Keratinocyte (primary cell): ENCODE measurements around the gene NOM1. TPM values are rescaled to one million over a fixed set of nuclear protein-coding genes. Genes with fewer than 3 reads are reported as not detected.

Source experiments
- DNase-seq: peaks from one replicate; pipeline ENCODE4 v3.0.0-alpha.2; 2011; ENCODE audit warnings: low read depth, missing footprints, low spot score
- FAIRE-seq: peaks from 2 replicates; lab custom pipeline; 2011; peaks lifted over from hg19 to GRCh38; lab: Jason Lieb, UNC
- H2AFZ ChIP-seq: 2 replicates; pipeline ENCODE4 v1.6.0; 2012; ENCODE audit warnings: low read length, control low read depth, inconsistent platforms; ENCODE audit not compliant: control insufficient read depth
- H3K27ac ChIP-seq: 2 replicates; pipeline ENCODE4 v1.5.1; 2011; ENCODE audit warnings: low read length; ENCODE audit not compliant: control insufficient read depth, insufficient read depth
- H3K27me3 ChIP-seq: 3 replicates; pipeline ENCODE4 v1.6.0; 2011; ENCODE audit warnings: low read length; ENCODE audit not compliant: control insufficient read depth, insufficient read depth; ENCODE audit errors: extremely low read depth
- H3K36me3 ChIP-seq, 2 experiments: 2 replicates in 1 of 2; 3 replicates in 1 of 2; pipeline ENCODE4 v1.5.1; 2011; ENCODE audit warnings: low read length in 2 of 2, mild to moderate bottlenecking in 1 of 2; ENCODE audit not compliant: control insufficient read depth in 2 of 2, insufficient read depth in 2 of 2; ENCODE audit errors: extremely low read depth in 1 of 2
- H3K4me1 ChIP-seq: 3 replicates; pipeline ENCODE4 v1.5.1; 2011; ENCODE audit warnings: low read length; ENCODE audit not compliant: control insufficient read depth, insufficient read depth; ENCODE audit errors: extremely low read depth
- H3K4me2 ChIP-seq: 3 replicates; pipeline ENCODE4 v1.6.0; 2011; ENCODE audit warnings: low read depth, low read length; ENCODE audit not compliant: control insufficient read depth, insufficient read depth; ENCODE audit errors: extremely low read depth
- H3K4me3 ChIP-seq, 3 experiments: fragments of 200-600 bp in 1 of 3; sonication (generic) in 1 of 3; 2 replicates in 2 of 3; 3 replicates in 1 of 3; pipeline ENCODE4 v1.5.1; 2011 to 2016; ENCODE audit warnings: low read length in 3 of 3, mild to moderate bottlenecking in 3 of 3, control low read depth in 2 of 3, inconsistent platforms in 1 of 3, low read depth in 1 of 3, mixed read lengths in 1 of 3, mixed run types in 1 of 3, moderate library complexity in 1 of 3; ENCODE audit not compliant: control insufficient read depth in 2 of 3, insufficient read depth in 2 of 3; ENCODE audit errors: extremely low read depth in 1 of 3
- H3K79me2 ChIP-seq: 2 replicates; pipeline ENCODE4 v1.6.0; 2012; ENCODE audit warnings: low read length; ENCODE audit not compliant: control insufficient read depth, insufficient read depth
- H3K9ac ChIP-seq: 3 replicates; pipeline ENCODE4 v1.6.0; 2011; ENCODE audit warnings: low read length; ENCODE audit not compliant: control insufficient read depth, insufficient read depth; ENCODE audit errors: extremely low read depth
- H3K9me1 ChIP-seq: 3 replicates; pipeline ENCODE4 v1.6.0; 2011; ENCODE audit warnings: low read length; ENCODE audit not compliant: control insufficient read depth, insufficient read depth; ENCODE audit errors: extremely low read depth
- H3K9me3 ChIP-seq: 2 replicates; pipeline ENCODE4 v1.5.1; 2012; ENCODE audit warnings: low read depth, low read length; ENCODE audit not compliant: control insufficient read depth
- H4K20me1 ChIP-seq: 3 replicates; pipeline ENCODE4 v1.6.0; 2011; ENCODE audit warnings: low read length; ENCODE audit not compliant: control insufficient read depth, insufficient read depth; ENCODE audit errors: extremely low read depth
- EZH2 ChIP-seq: IDR thresholded peaks from one replicate; pipeline ENCODE4 v1.6.1; 2012; ENCODE audit warnings: inconsistent platforms, mild to moderate bottlenecking, low read length, moderate library complexity
- dilution Hi-C: fragments of 300-500 bp; cut with MboI; formaldehyde crosslinking; loops from one replicate; pipeline ENCODE4 v1.7.0; 2020; ENCODE audit warnings: low sequenced_read_pairs; ENCODE audit not compliant: extremely low pct_ligation_motif_present
- polyA plus RNA-seq, 5 experiments: library from polyadenylated mRNA; depleted of rRNA in 3 of 5; stranded (reverse) in 3 of 5; stranded (forward) in 1 of 5; unstranded in 1 of 5; fragments of >200 nt; gene quantifications; 1 replicate in 1 of 5; 2 replicates in 3 of 5; 3 replicates in 1 of 5; pipeline versions ENCODE4 v1.2.1 to v1.2.3, GENCODE V29; 2011 to 2012; ENCODE audit warnings: missing spikeins in 2 of 5, low read depth in 1 of 5, low replicate concordance in 1 of 5
- TF ChIP-seq, protein P1 (sequence below), 3 experiments: IDR thresholded peaks in 1 of 3; conservative IDR thresholded peaks in 1 of 3; optimal IDR thresholded peaks in 1 of 3; 2 replicates in 2 of 3; 3 replicates in 1 of 3; pipeline versions ENCODE3 to v1.5.1; 2011; ENCODE audit warnings: low read length in 3 of 3, mild to moderate bottlenecking in 3 of 3, moderate library complexity in 2 of 3, control low read depth in 1 of 3, inconsistent platforms in 1 of 3; ENCODE audit not compliant: insufficient read depth in 2 of 3; ENCODE audit errors: extremely low read depth in 1 of 3

NOM1 gene
- polyA plus RNA-seq, 1 donor (not counting 4 experiments of a cell fraction or from before 2014, with no cell fraction given): 17.1 TPM

DNA sequence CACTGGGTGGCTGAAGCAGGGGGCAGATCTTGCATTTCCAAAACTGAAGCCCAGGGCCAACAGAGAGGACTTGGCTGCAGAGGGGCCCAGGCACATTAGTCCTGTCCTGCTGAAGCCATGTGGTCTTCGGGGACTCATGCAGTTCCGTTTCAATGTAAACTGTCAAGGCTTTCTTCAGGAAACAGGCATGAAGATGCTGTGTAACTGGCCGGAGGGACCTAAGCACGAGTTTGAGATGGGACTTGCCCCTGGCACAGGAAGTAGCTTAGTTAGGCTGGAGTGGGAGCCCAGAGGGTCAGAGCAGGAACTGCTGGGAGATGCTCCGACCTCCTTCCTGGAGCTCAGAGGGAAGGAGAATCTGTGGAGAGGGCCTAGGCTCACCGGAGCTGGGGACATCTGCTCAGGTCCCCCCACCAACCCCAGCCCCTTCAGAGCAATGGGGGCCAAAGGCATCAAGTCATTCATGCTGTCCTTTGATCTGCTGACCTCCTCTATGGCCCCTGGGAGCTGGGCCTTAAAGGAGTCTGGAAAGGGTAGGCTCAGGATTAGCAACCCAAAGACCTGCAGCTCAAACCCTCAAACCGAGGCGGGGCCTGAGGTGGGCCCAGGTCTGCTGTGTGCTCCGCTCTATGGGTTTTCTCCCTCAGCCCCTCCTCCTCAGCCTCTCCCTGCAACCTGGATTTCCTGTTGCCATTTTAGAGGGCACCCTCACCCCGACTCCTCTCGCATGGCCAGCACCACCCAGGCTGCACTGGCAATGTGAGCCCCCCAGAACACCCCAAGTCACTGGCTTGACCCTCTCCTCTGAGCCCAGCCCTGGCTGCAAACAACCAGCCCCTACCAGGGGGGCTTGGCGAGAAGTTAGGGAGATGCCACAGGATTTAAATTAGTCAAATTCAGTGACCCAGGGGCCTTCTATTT is 65.4 kb downstream of the NOM1 start:
- Histone ChIP-seq H3K4me3 (no peak overlapping the region), H3K27ac (no peak overlapping the region), H2AFZ (no peak overlapping the region), H4K20me1 (no peaks in the 10 kb centered on the region), H3K27me3 (peaks cover 91% of the 10 kb centered on the region), H3K9me1 (no peaks in the 10 kb centered on the region), H3K4me2 (no peak overlapping the region), H3K79me2 (no peaks in the 10 kb centered on the region), H3K9me3 (no peaks in the 10 kb centered on the region), H3K4me1 (peaks cover 14% of the 10 kb centered on the region), H3K36me3 (no peaks in the 10 kb centered on the region), H3K9ac (no peak overlapping the region)
- dilution Hi-C loops: no loop called here
- DNase-seq (no peak), FAIRE-seq (no peak)
- no peak for TF ChIP-seq EZH2
- TF ChIP-seq, protein P1, sequence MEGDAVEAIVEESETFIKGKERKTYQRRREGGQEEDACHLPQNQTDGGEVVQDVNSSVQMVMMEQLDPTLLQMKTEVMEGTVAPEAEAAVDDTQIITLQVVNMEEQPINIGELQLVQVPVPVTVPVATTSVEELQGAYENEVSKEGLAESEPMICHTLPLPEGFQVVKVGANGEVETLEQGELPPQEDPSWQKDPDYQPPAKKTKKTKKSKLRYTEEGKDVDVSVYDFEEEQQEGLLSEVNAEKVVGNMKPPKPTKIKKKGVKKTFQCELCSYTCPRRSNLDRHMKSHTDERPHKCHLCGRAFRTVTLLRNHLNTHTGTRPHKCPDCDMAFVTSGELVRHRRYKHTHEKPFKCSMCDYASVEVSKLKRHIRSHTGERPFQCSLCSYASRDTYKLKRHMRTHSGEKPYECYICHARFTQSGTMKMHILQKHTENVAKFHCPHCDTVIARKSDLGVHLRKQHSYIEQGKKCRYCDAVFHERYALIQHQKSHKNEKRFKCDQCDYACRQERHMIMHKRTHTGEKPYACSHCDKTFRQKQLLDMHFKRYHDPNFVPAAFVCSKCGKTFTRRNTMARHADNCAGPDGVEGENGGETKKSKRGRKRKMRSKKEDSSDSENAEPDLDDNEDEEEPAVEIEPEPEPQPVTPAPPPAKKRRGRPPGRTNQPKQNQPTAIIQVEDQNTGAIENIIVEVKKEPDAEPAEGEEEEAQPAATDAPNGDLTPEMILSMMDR (optimal IDR thresholded peaks at IDR 0.05 in 1 of 3, IDR thresholded peaks at IDR 0.05 in 1 of 3, conservative IDR thresholded peaks at IDR 0.05 in 1 of 3; ENCODE audit: extremely low read depth in 1 of 3, insufficient read depth in 2 of 3, low read length in 3 of 3): no peak

DNA sequence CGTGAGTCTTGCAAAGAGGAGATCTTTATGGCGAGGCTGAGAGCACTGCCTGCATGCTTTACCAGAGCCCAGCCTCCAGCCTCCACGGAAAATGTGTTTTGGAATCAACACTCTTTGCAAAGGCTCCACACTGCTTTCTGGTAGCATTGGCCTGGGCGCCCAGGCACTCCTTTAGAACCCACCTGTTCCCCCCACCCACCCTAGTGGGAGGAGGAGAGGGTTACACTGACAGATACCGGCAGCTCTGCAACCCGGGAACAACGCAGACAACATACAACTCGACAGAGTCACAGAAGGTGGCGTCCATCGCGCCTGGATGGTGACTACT is 66.5 kb downstream of the NOM1 start:
- TF ChIP-seq, protein P1 (optimal IDR thresholded peaks at IDR 0.05 in 1 of 3, IDR thresholded peaks at IDR 0.05 in 1 of 3, conservative IDR thresholded peaks at IDR 0.05 in 1 of 3; ENCODE audit: extremely low read depth in 1 of 3, insufficient read depth in 2 of 3, low read length in 3 of 3): no peak
- TF ChIP-seq EZH2: no peak
- dilution Hi-C loops: no loop called here
- H2AFZ ChIP-seq: no peak overlapping the region
- no peaks in the 10 kb centered on the region for H3K79me2 ChIP-seq
- H3K36me3 ChIP-seq: no peaks in the 10 kb centered on the region
- no peak overlapping the region for H3K9ac ChIP-seq
- no peak for DNase-seq
- no peak for FAIRE-seq
- H3K27me3 ChIP-seq: peaks cover 99% of the 10 kb centered on the region
- H3K4me1 ChIP-seq: peaks cover 12% of the 10 kb centered on the region
- no peaks in the 10 kb centered on the region for H4K20me1 ChIP-seq
- no peaks in the 10 kb centered on the region for H3K9me1 ChIP-seq
- no peak overlapping the region for H3K27ac ChIP-seq
- H3K4me3 ChIP-seq: no peak overlapping the region
- no peak overlapping the region for H3K4me2 ChIP-seq
- H3K9me3 ChIP-seq: no peaks in the 10 kb centered on the region
